Thoracic aorta (tissue), 2 donors: ENCODE results near the gene PKDCC. TPM values are rescaled to one million over a fixed set of nuclear protein-coding genes. Genes with fewer than 3 reads are reported as not detected.

Source experiments
- ATAC-seq: fragments of 150-250 bp; one replicate; pipeline ENCODE4 v1.8.0; 2017; ENCODE audit warnings: low read depth; ENCODE audit not compliant: insufficient number of reproducible peaks, low FRiP score
- DNase-seq: peaks from one replicate; pipeline ENCODE4 v3.0.0-alpha.2; 2020; ENCODE audit warnings: low spot score
- H3K27ac ChIP-seq, 2 donors: fragments of 200-600 bp; sonication (generic); 1 replicate in 1 of 2; 2 replicates in 1 of 2; pipeline ENCODE4 v1.5.1; 2016; ENCODE audit warnings: mild to moderate bottlenecking in 2 of 2, moderate library complexity in 2 of 2
- H3K27me3 ChIP-seq: fragments of 200-600 bp; sonication (generic); replicated peaks from 2 replicates; pipeline ENCODE4 v1.6.0; 2016; ENCODE audit warnings: mild to moderate bottlenecking; ENCODE audit not compliant: insufficient read depth
- H3K36me3 ChIP-seq: fragments of 200-600 bp; sonication (generic); one replicate; pipeline ENCODE4 v1.5.1; 2016
- H3K4me1 ChIP-seq, 2 donors: fragments of 200-600 bp; sonication (generic); 1 replicate in 1 of 2; 2 replicates in 1 of 2; pipeline versions ENCODE4 v1.5.1 to v1.6.0; 2016; ENCODE audit warnings: low read depth in 2 of 2, mild to moderate bottlenecking in 1 of 2; ENCODE audit not compliant: control insufficient read depth in 1 of 2
- H3K4me3 ChIP-seq: fragments of 200-600 bp; sonication (generic); 2 replicates; pipeline ENCODE4 v1.5.1; 2016; ENCODE audit warnings: mild to moderate bottlenecking
- H3K9me3 ChIP-seq: fragments of 200-600 bp; sonication (generic); 2 replicates; pipeline ENCODE4 v1.5.1; 2016
- total RNA-seq, 2 donors: library from RNA; depleted of rRNA; stranded (reverse); fragments of >200 nt; gene quantifications; one replicate each; pipeline versions ENCODE4 v1.1.0 to v1.2.3, GENCODE V29; 2016
- TF ChIP-seq, protein P1 (sequence below): fragments of 200-600 bp; sonication (generic); IDR thresholded peaks from one replicate; pipeline ENCODE4 v1.5.1; 2019; ENCODE audit warnings: antibody characterized with exemption

The PKDCC gene
- total RNA-seq, 2 donors from 2014 or later, result 75.8 to 225 TPM

DNA sequence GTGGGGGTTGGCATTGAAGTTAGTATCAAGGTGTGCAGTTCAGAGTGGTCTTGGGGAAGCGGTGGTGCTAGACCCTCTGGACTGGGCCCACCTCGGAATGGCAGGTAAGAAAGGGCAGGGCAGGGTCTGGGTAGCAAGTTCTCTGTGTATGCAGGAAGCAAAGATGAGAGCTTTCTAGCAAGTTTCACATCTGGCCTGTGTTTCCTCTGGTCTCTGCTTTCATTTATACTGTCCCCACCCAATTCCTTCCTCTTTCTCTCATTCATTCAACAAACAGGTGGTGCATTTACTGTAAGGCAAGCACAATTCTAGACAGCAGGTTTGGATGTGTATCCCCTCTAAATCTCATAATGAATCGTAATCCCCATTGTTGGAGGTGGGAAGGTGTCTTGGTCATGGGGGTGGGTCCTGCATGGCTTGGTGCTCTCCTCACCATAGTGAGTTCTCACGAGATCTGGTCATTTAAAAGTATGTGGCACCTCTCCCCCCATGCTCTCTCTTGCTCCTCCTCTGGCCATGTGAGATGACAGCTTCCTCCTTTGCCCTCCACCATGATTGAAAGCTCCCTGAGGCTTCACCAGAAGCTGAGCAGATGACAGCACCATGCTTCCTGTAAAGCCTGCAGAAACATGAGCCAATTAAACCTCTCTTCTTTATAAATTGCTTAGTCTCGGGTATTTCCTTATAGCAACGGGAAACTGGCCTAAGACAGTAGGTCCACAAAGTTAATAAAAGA lies 51.8 kb downstream of the PKDCC start:
- TF ChIP-seq, protein P1, sequence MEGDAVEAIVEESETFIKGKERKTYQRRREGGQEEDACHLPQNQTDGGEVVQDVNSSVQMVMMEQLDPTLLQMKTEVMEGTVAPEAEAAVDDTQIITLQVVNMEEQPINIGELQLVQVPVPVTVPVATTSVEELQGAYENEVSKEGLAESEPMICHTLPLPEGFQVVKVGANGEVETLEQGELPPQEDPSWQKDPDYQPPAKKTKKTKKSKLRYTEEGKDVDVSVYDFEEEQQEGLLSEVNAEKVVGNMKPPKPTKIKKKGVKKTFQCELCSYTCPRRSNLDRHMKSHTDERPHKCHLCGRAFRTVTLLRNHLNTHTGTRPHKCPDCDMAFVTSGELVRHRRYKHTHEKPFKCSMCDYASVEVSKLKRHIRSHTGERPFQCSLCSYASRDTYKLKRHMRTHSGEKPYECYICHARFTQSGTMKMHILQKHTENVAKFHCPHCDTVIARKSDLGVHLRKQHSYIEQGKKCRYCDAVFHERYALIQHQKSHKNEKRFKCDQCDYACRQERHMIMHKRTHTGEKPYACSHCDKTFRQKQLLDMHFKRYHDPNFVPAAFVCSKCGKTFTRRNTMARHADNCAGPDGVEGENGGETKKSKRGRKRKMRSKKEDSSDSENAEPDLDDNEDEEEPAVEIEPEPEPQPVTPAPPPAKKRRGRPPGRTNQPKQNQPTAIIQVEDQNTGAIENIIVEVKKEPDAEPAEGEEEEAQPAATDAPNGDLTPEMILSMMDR, result no peak
- Histone ChIP-seq H3K4me1 (peaks cover 17 to 54% of the 10 kb centered on the region in 2 donors), H3K9me3 (no peaks in the 10 kb centered on the region), H3K27ac (peak overlapping the region; percentile 90), H3K4me3 (no peak overlapping the region), H3K36me3 (no peaks in the 10 kb centered on the region), H3K27me3 (no peaks in the 10 kb centered on the region)
- ATAC-seq (no peak), DNase-seq (no peak)

DNA sequence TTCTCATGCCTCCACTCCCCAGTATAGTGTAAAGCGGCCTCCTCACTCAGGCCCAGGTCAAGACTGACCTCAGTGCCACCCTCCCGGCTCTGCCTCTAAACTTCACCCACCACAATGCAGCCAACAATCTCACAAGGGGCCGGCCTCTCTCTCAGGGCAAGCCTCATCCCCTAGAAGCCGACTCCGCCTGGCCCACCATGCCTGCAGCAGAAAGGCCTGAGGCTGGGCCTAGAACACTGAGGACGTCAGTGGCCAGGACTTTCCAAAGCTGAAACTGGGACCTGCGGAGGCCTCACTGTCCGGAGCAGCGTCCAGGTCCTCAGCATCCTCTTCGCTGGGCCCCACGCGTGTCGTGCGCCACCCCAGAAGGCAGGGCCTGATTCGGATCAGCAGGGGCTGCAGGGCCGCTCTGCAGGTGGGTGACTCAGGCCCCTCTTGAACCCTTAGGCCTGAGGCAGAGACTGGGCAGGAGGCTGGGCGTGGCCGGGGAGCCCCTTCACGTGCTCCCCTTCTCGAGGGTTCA lies 52.9 kb downstream of the PKDCC start:
- H3K4me3 ChIP-seq, result peak overlapping the region; percentile 72
- no peaks in the 10 kb centered on the region for H3K27me3 ChIP-seq
- no peaks in the 10 kb centered on the region for H3K36me3 ChIP-seq
- TF ChIP-seq, protein P1, result no peak
- DNase-seq (no peak), ATAC-seq (no peak)
- no peaks in the 10 kb centered on the region for H3K9me3 ChIP-seq
- H3K4me1 ChIP-seq, result peaks cover 17 to 54% of the 10 kb centered on the region in 2 donors
- peak overlapping the region; percentile 80 to 90 for H3K27ac ChIP-seq

DNA sequence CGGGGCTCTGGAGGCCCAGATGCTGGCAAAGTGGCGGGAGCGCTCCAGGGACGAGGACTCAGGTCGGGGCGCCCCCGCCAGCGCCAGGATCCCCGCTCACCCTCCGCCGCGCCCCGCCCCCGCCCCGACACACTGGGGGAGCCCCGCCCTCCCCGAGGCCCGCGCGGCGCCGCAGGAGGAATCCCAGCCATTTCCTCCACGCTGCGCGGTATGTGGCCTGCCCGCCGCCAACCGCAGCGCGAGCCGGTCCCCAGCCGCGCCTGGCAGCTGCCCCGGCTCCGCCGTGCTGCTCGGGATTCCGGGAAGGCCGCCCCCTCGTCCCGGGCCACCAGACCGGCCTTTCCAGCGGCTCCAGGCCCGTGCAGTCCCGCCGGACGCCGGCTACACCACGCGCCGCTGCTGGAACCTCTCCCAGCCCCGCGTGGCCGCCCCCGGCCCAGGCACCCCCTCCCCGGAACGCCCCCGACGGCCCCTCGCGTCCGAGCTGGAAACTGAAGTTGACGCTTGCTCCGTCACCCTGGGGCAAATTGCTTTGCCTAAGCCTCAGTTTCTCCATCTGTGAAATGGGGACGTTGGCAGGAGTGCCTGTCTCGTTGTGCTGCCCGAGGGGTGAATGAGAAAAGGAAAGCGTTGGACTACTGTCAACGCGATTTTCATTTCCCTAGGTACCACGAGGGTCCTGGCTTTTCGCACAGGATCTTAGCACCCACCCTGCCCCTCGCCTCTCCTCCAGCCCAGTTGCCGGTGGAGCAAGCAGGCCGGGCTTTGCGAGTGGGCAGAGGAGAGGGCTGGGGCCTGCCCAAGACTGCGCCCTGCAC lies 53.6 kb downstream of the PKDCC start:
- ATAC-seq (peak; percentile 26), DNase-seq (no peak)
- Histone ChIP-seq H3K36me3 (no peaks in the 10 kb centered on the region), H3K4me3 (peak overlapping the region; percentile 72), H3K9me3 (no peaks in the 10 kb centered on the region), H3K27ac (peak overlapping the region; percentile 80 to 90), H3K27me3 (no peaks in the 10 kb centered on the region), H3K4me1 (peaks cover 17 to 51% of the 10 kb centered on the region in 2 donors)
- TF ChIP-seq, protein P1, result peak; percentile 24

DNA sequence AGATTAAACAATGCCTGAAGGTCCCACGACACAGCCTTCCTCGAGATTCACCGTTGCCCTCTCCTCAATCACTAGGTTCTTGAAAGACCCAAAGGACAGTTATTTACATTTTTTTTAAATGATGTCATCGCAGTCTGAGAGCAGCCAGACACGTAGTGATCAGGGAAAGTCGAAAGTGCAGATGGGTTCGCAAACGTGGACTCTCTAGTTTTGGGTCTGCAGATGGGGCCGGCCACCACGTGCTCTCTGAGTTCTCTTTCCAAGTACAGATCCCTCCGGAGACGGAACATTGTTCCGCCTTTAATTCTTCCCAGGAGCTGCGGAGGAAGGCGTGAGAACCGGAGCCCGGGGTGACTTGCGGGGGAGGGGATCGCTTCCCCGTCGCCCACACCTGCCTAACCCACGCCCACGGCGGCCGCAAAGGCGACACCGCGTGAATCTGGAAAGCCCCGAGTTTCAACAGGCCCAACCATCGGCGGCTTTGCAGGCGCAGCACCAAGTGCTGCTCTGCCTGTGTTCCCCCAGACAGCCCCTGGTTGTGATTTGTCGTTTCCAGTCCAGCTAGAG lies 54.3 kb downstream of the PKDCC start:
- DNase-seq, result no peak
- peak; percentile 31 for ATAC-seq
- TF ChIP-seq, protein P1, result no peak
- H3K36me3 ChIP-seq, result no peaks in the 10 kb centered on the region
- peak overlapping the region; percentile 72 for H3K4me3 ChIP-seq
- no peaks in the 10 kb centered on the region for H3K9me3 ChIP-seq
- H3K27me3 ChIP-seq, result no peaks in the 10 kb centered on the region
- H3K4me1 ChIP-seq, result peaks cover 13 to 44% of the 10 kb centered on the region in 2 donors
- peak overlapping the region; percentile 80 to 90 for H3K27ac ChIP-seq
